HG03442 (cell line): Measurements from ENCODE around the gene EFCAB9.
"Not testable (repeated sequence)": the region's sequence is repeated elsewhere in the genome, so short reads cannot be mapped to it uniquely, and the experiment has no call there.

Experiments
- ATAC-seq: cut with Tn5 transposase; IDR thresholded peaks from one replicate; pipeline ENCODE4 v1.9.1; 2021; ENCODE audit warnings: mild to moderate bottlenecking, moderate library complexity; ENCODE audit not compliant: unreplicated experiment

The EFCAB9 gene

GRCh38 chr5:172193872-172194271, at the start of gene EFCAB9:
EFCAB9 (plus strand) TSS chr5:172194172; CDS start chr5:172194173, 1 bp downstream.
- ATAC-seq: no peak

GRCh38 chr5:172144291-172144815, 49.6 kb upstream of the EFCAB9 start:
- ATAC-seq: peak; percentile 63

GRCh38 chr5:172144931-172145869, 48.8 kb upstream of the EFCAB9 start:
- no peak for ATAC-seq

- no peak for ATAC-seq
These were observed 47.9 kb upstream of the EFCAB9 start for GRCh38 chr5:172145870-172146747.

GRCh38 chr5:172146748-172147092, 47.3 kb upstream of the EFCAB9 start:
- ATAC-seq: no peak

GRCh38 chr5:172147857-172148256, 46.1 kb upstream of the EFCAB9 start:
- no peak for ATAC-seq

- no peak for ATAC-seq
These were observed 45.6 kb upstream of the EFCAB9 start for GRCh38 chr5:172148381-172148780.

- no peak for ATAC-seq
These were observed 44.9 kb upstream of the EFCAB9 start for GRCh38 chr5:172149073-172149472.

- ATAC-seq: not testable (repeated sequence)
These were observed 44.5 kb upstream of the EFCAB9 start for GRCh38 chr5:172149481-172149880.

GRCh38 chr5:172150514-172151425, 43.2 kb upstream of the EFCAB9 start:
- peak; percentile 57 for ATAC-seq

GRCh38 chr5:172151661-172152210, 42.2 kb upstream of the EFCAB9 start:
- ATAC-seq: no peak

- ATAC-seq: no peak
These were observed 40.3 kb upstream of the EFCAB9 start for GRCh38 chr5:172153695-172154094.

- ATAC-seq: not testable (repeated sequence)
These were observed 38.9 kb upstream of the EFCAB9 start for GRCh38 chr5:172155101-172155500.

GRCh38 chr5:172156541-172156994, 37.4 kb upstream of the EFCAB9 start:
- no peak for ATAC-seq

GRCh38 chr5:172159016-172159415, 35.0 kb upstream of the EFCAB9 start:
- no peak for ATAC-seq

- ATAC-seq: no peak
These were observed 33.5 kb upstream of the EFCAB9 start for GRCh38 chr5:172160506-172160905.

- no peak for ATAC-seq
These were observed 31.5 kb upstream of the EFCAB9 start for GRCh38 chr5:172162323-172162986.

- no peak for ATAC-seq
These were observed 31.0 kb upstream of the EFCAB9 start for GRCh38 chr5:172162987-172163343.

GRCh38 chr5:172163346-172163745, 30.6 kb upstream of the EFCAB9 start:
- no peak for ATAC-seq
